ENCODE measurements around the gene ISY1. TPM values are rescaled to one million over a fixed set of nuclear protein-coding genes. Genes with fewer than 3 reads are reported as not detected.
"Not testable (repeated sequence)": the region's sequence is repeated elsewhere in the genome, so short reads cannot be mapped to it uniquely, and the experiment has no call there.

Gene ISY1
- total RNA-seq, 2 donors from 2014 or later, result 32.8 to 36.9 TPM

DNA sequence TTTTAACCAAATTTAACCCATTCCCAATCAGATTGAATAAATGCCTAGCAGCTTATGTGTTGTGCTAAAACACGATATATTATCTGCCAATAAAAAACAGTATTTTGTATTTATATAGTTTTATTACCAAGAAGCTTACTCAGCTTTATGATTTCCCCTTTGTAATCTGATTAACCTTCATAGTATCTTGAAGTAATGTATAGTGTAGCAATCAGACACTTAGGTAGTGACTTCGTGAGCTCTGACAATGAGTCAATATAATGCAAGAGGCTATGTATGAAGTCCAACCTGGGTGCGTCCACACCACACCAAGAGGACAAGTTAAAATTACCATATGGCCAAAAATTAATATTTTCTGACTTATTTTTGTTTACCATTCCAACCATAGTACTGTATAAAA is 24.9 kb upstream of the ISY1 start:
- Histone ChIP-seq H3K36me3 (no peaks in the 10 kb centered on the region), H3K4me3 (no peak overlapping the region), H3K9me3 (no peaks in the 10 kb centered on the region), H3K27ac (peak overlapping the region; percentile 93), H3K9ac (ENCODE audit: low read depth in 2 of 2, low read length in 2 of 2) (no peak overlapping the region), H3K27me3 (no peaks in the 10 kb centered on the region), H3K4me1 (peaks cover 15% of the 10 kb centered on the region)
- DNase-seq, result no peak
- intact Hi-C loops (cut with DNase I), result no loop called here
- TF ChIP-seq, protein P1, sequence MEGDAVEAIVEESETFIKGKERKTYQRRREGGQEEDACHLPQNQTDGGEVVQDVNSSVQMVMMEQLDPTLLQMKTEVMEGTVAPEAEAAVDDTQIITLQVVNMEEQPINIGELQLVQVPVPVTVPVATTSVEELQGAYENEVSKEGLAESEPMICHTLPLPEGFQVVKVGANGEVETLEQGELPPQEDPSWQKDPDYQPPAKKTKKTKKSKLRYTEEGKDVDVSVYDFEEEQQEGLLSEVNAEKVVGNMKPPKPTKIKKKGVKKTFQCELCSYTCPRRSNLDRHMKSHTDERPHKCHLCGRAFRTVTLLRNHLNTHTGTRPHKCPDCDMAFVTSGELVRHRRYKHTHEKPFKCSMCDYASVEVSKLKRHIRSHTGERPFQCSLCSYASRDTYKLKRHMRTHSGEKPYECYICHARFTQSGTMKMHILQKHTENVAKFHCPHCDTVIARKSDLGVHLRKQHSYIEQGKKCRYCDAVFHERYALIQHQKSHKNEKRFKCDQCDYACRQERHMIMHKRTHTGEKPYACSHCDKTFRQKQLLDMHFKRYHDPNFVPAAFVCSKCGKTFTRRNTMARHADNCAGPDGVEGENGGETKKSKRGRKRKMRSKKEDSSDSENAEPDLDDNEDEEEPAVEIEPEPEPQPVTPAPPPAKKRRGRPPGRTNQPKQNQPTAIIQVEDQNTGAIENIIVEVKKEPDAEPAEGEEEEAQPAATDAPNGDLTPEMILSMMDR (IDR thresholded peaks at IDR 0.05), result no peak

DNA sequence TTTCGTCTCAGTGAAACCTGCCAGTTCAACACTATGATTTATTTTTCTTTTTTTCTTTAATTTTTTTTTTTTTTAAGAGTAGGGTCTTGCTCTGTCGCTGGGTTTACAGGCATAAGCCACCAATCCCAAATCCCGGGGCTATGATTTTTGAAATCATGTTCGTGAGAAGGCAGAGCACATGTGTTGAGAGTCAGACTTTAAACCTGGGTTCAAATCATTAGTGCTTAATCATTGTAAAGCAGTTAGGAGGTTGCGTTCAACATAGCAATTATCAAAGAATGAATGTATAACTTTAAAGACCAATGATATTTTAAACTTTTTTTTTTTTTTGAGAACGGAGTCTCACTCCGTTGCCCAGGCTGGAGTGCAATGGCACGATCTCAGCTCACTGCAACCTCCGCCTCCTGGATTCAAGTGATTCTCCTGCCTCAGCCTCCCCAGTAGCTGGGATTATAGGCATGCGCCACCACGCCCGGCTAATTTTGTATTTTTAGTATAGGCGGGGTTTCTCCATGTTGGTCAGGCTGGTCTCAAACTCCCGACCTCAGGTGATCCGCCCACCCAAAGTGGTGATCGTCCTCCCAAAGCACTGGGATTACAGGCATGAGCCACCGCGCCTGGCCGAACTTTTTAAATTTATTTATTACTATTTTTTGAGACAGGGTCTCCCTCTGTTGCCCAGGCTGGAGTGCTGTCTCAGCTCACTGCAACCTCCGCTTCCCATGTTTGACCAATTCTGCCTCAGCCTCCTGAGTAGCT is 24.1 kb upstream of the ISY1 start:
- Histone ChIP-seq H3K4me3 (peak overlapping the region; percentile 89), H3K4me1 (peaks cover 24% of the 10 kb centered on the region), H3K9ac (ENCODE audit: low read depth in 2 of 2, low read length in 2 of 2) (peak overlapping the region in 1 of 2 donors; percentile 5), H3K27ac (peak overlapping the region; percentile 93)
- intact Hi-C loops (cut with DNase I); H3K36me3 ChIP-seq; H3K27me3 ChIP-seq; H3K9me3 ChIP-seq; DNase-seq: not testable (repeated sequence)

DNA sequence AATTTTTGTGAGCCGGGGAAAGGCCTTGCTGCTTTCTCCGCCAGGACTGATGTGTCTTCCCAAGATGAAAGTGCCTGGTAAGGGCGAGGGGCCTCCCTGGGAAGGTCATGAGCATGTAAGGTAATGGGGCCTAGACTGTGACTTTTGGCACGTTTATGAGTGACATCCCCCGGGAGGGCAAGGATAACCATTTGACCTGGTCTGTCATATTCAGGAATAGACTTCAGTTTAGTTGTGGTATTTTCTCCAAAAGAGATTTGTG is 23.5 kb upstream of the ISY1 start:
- no peaks in the 10 kb centered on the region for H3K36me3 ChIP-seq
- peak overlapping the region; percentile 93 for H3K27ac ChIP-seq
- H3K4me3 ChIP-seq, result peak overlapping the region; percentile 89
- TF ChIP-seq, protein P1 (IDR thresholded peaks at IDR 0.05), result no peak
- intact Hi-C loops (cut with DNase I), result no loop called here
- H3K9me3 ChIP-seq, result no peaks in the 10 kb centered on the region
- peaks cover 30% of the 10 kb centered on the region for H3K4me1 ChIP-seq
- H3K27me3 ChIP-seq, result no peaks in the 10 kb centered on the region
- peak; percentile 45 for DNase-seq
- H3K9ac ChIP-seq (ENCODE audit: low read depth in 2 of 2, low read length in 2 of 2), result peak overlapping the region; percentile 97 to 100

DNA sequence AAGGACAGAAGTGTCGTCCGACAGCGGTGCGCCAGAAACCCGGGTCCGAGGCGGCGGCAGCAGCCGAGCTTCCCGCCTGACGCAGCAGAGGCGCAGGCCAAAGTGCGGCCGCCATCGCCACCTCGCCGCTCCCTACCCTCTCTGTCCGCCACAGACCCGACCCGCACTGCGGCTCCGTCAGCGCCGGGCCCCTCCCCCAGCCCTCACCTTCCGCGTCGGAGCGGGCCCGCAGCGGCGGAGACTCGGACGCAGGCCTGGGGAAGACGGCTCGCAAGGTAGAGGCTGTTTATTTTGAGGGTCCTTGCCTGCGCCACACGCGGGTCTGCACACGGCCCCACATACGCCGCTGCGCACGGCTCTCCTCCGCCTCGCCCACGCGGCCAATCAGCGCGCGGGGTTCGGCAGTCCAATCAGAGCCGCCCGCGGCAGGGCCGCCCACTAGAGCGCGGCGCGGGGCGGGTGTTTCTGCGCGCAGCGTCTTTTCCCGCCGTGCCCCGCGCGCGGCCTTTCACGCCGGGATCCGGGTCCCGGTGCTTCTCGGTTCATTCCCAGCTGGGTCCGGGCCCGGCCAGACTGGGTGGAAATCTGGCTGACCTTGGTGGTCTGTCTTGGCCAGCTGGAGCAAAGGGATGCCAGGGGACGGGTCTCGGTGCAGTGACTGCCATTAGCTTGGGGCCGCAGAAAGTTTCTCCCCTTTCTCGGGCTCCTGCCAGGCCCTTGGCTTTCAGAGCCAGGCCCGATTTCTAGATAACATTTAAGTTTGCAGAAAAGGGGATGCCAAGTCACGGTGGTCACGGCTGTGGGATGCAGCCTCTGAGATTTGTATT is 22.9 kb upstream of the ISY1 start, which contains the start of gene CNBP:
Gene CNBP, minus strand, starts transcription at position 328 of the 827 bp plus-strand sequence. CDS start 12,139 bp downstream, outside the sequence.
- peak; percentile 93 for DNase-seq
- TF ChIP-seq, protein P1 (IDR thresholded peaks at IDR 0.05), result no peak
- intact Hi-C loops (cut with DNase I), result no loop called here
- Histone ChIP-seq H3K27me3 (no peaks in the 10 kb centered on the region), H3K4me3 (peak within 1 kb of the TSS; percentile 89), H3K4me1 (peaks cover 30% of the 10 kb centered on the region), H3K9me3 (no peaks in the 10 kb centered on the region), H3K9ac (ENCODE audit: low read depth in 2 of 2, low read length in 2 of 2) (peak within 1 kb of the TSS; percentile 97 to 100), H3K27ac (peak within 1 kb of the TSS; percentile 93), H3K36me3 (no peaks in the 10 kb centered on the region)

GRCh38 chr3:129182390-129183185 is 21.7 kb upstream of the ISY1 start:
- DNase-seq, result no peak
- H3K9ac ChIP-seq (ENCODE audit: low read depth in 2 of 2, low read length in 2 of 2), result peak overlapping the region; percentile 97 to 100
- TF ChIP-seq, protein P1 (IDR thresholded peaks at IDR 0.05), result no peak
- peaks cover 30% of the 10 kb centered on the region for H3K4me1 ChIP-seq
- no peaks in the 10 kb centered on the region for H3K36me3 ChIP-seq
- H3K4me3 ChIP-seq, result peak overlapping the region; percentile 89
- H3K27me3 ChIP-seq, result no peaks in the 10 kb centered on the region
- H3K27ac ChIP-seq, result peak overlapping the region; percentile 93
- H3K9me3 ChIP-seq, result no peaks in the 10 kb centered on the region
- intact Hi-C loops (cut with DNase I), result no loop called here
